HG03558 (cell line): ENCODE measurements around the gene FAM120A.

Experiments used
- ATAC-seq: cut with Tn5 transposase; IDR thresholded peaks from one replicate; pipeline ENCODE4 v1.9.1; 2021; ENCODE audit warnings: moderate number of reproducible peaks; ENCODE audit not compliant: unreplicated experiment; ENCODE audit errors: extremely low read depth

Gene FAM120A

DNA sequence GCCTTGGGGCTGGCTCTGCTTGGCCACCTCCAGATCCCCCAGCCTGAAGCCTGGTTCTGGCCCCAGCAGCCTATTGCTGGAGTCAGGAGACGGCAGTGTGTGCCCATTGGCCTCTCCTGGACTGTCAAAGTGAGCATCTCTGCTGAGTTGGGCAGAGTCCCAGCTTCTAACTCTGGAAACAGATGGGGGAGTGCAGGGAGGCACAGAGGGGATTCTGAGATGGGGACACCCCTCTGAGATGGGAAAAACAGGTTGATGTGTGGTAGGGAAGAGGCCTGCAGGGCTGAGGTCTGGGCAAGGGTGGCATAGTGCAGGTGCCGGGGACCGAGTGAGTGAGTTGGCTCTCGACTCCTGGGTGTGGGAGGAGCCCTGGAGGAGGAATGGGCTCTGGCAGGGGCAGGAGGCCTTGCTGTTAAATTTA, 152.4 kb downstream of the FAM120A start:
- no peak for ATAC-seq

DNA sequence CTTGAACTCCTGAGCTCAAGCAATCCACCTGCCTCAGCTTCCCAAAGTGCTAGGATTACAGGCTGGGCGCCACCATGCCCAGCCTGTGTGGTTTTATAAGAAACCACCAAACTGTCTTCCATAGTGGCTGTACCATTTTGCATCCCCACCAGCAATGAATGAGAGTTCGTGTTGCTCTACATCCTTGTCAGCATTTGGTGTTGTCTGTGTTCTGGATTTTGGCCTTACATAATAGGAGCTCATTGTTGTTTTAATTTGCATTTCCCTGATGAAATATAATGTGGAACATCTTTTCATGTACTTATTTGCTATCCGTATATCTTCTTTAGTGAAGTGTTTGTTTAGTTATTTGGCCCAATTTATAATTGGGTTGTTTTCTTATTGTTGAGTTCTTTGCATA, 154.7 kb downstream of the FAM120A start:
- no peak for ATAC-seq

DNA sequence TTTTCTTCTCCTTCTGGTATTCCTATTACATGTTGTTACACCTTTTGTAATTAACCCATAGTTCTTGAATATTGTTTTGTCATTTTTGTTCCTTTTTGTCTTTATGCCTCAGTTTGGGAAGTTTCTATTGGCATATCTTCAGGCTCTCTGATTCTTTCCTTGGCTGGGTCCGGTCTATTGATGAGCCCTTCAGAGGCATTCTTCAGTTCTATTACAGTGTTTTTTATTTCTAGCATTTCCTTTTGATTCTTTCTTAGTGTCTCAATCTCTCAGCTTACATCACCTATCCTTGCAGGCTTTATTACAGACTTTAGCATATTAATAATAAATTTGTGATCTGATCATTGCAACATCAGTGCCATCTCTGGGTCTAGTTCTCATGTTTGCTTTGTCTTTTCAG, 158.7 kb downstream of the FAM120A start:
- no peak for ATAC-seq

DNA sequence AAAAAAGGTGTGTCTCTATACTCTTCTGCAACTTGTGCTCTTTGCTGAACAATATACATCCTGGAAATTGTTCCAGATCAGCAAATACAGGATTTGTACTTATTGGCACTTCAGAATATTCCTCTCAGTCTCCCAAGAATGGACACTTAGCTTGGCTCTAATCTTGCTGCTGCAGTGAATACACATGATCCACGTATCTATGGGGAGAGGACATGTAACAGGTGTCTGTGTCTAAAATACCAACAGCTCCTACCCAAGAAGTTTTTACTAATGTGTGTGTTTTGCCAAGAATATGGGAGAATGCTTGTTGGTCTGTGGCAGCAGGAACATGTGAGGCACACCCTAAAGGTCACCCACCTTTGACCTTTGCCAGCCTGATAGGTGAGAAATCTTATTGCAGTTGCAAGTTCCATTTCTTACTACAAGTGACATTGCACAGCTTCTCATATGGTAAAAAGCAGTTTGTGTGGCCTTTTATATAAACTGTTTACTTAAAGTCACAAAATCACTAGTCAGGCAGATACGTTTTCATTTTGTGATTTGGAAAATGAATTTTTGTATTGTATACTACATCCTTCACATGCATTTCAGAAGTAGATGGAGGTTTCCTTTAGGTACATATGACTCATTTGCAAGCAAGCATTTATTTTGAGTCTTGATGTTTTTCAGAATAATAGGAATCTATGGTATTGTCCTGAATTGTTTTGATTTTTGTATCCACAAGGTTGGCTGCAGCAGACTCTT, 160.7 kb downstream of the FAM120A start:
- no peak for ATAC-seq

DNA sequence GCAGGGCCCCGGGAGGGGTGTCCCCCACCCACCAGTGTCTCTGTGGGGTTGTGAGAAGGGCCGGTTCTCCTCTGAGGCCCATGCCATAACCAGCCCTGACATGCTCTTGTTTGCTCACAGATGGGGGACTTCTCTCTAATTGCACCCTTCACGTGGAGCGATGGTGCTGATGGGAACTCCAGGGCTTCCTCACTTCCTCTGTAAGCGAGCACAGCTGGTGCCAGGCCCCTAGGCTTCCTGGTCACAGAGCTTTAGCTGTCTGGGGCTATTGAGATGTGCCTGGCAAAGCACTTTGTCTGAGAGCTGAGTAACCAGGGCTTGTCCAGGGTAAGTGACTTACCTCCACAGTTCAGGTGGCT, 161.3 kb downstream of the FAM120A start:
- ATAC-seq: no peak

DNA sequence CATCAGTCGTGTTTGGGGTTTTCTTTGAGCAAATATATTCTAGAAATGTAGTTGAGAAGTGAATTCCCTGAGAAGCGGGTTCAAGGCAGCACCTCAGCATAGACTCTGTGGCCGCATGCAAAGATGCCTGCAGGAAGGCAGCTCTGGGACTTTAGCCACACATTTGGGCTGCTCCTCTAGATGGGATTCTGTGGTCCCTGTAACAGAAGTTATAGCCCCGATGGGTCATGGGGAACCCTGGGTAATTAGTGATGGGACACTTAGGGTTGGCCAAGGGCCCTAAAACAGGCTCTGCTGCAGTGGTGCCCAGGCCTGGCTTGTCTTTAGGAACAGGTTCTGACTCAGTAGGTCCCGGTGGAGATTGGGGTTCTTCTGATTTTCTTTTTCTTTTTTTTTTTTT, 161.7 kb downstream of the FAM120A start:
- ATAC-seq: no peak

DNA sequence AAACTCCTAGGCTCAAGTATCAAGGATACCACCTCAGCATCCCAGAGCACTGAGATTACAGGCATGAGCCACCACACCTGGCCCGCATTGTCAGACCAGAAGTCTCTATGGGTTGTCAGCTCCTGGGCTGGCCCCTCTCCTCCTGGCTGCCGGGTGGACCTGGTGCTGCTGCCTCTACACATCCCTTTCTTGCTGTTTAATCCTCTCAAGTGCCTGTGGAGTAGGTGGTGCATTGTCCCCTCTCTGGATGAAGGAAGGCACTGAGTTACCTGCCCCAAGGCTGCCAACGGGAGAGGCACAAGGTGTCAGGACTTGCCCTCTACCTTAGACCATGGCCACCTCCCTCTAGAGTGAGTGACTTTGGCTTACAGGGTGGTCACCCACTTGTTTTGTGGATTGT, 162.3 kb downstream of the FAM120A start:
- ATAC-seq: no peak

DNA sequence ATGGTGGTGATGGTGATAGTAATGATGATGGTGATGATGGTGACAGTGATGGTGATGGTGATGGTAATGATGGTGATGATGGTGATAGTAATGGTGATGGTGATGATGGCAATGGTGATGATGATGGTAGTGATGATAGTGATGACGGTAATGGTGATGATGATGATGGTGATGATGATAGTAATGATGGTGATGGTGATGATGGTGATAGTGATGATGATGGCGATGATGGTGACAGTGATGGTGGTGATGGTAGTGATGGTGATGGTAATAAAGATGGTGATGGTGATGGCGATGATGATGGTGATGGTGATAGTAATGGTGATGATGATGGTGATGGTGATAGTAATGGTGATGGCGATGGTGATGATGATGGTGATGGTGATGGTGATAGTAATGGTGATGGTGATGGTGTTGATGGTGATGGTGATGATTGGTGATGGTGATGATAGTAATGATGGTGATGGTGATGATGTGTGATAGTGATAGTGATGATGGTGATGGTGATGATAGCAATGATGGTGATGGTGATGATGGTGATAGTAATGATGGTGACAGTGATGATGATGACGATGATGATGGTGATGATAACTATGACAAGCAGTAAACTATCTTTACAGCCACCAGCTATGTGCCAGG, 163.5 kb downstream of the FAM120A start:
- no peak for ATAC-seq
